ENCODE measurements around the gene HTR1D. TPM values are rescaled to one million over a fixed set of nuclear protein-coding genes. Genes with fewer than 3 reads are reported as not detected.

Gene HTR1D
- total RNA-seq, 5 donors from 2014 or later (not counting 1 experiment from before 2014, with no cell fraction given): not detected

DNA sequence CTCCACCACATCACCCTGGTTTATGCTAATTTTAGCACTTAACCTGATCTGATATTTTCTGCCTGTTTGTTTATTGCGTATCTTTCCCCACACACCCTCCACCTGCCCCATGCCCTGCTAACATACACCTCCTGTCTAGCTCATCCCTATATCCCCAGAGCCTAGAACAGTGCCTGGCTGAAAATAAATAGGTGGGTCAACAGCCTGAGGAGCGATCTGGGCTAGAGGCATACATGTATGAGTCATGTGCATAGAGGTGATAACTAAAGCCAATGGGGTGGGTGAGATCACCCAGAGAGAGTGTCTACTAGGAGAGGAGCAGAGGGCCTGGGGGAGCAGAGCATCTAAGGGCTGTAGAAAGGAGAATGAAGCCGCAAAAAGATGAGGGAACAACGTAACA lies 2.7 kb downstream of the HTR1D start:
- H3K4me3 Mint-ChIP-seq: peak overlapping the region in 1 of 3 donors; percentile 1
- WGBS (ENCODE audit: insufficient coverage): 100% methylated on average over 2 of the region's 4 CpGs
- peaks cover 6 to 17% (median 10%) of the 10 kb centered on the region in 3 donors for H3K4me1 Mint-ChIP-seq
- CTCF ChIA-PET: no interaction called here
- Histone ChIP-seq H3K4me1 (ENCODE audit: control insufficient read depth in 1 of 2, extremely low read depth in 1 of 2, insufficient read depth in 2 of 2, low read length in 2 of 2) (peaks cover 0 to 16% of the 10 kb centered on the region in 2 experiments), H3K9me3 (no peaks in the 10 kb centered on the region), H3K27ac (ENCODE audit: low read length) (no peak overlapping the region), H3K27me3 (replicated peaks in 1 of 2; ENCODE audit: control insufficient read depth in 2 of 2, extremely low read depth in 1 of 2, insufficient read depth in 2 of 2, low read length in 1 of 2) (peaks cover 6 to 69% of the 10 kb centered on the region in 2 experiments), H3K36me3 (ENCODE audit: control insufficient read depth in 2 of 2, extremely low read depth in 1 of 2, insufficient read depth in 1 of 2, low read length in 1 of 2) (no peaks in the 10 kb centered on the region), H3K4me3 (ENCODE audit: control insufficient read depth in 1 of 2, extremely low read depth in 1 of 2, low read length in 1 of 2) (no peak overlapping the region)
- no peak overlapping the region for H3K27ac Mint-ChIP-seq
- ATAC-seq (replicated peaks in 1 of 4) (no peak), DNase-seq (no peak)
- no peaks in the 10 kb centered on the region for H3K36me3 Mint-ChIP-seq
- no peaks in the 10 kb centered on the region for H3K9me3 Mint-ChIP-seq
- peaks cover 58 to 73% of the 10 kb centered on the region in 2 donors for H3K27me3 Mint-ChIP-seq
- POLR2A ChIA-PET: no interaction called here

DNA sequence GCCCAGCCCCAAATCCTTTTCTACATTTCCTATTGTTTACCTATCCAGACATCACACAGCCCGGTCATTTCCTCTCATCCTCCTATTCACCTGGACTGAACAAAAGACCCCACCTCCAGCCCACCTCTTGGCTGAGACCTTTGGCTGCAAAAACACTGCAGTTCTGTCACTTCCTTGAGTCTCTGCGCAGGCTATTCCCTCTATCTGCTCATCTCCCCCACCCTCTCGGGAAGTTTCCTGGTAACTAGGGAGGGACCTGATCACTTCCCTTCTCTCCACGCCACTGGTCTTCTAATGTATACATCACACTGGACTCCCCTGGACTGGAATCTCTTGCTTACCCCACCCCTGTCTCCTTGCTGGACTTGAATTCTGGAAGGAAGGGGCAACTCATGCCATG lies 5.3 kb downstream of the HTR1D start:
- Mint-ChIP-seq H3K27ac (no peak overlapping the region), H3K27me3 (peaks cover 46 to 51% of the 10 kb centered on the region in 2 donors), H3K4me1 (peaks cover 0 to 14% (median 6%) of the 10 kb centered on the region in 3 donors), H3K4me3 (no peak overlapping the region), H3K36me3 (no peaks in the 10 kb centered on the region), H3K9me3 (no peaks in the 10 kb centered on the region)
- CTCF ChIA-PET: no interaction called here
- Histone ChIP-seq H3K36me3 (ENCODE audit: control insufficient read depth in 2 of 2, extremely low read depth in 1 of 2, insufficient read depth in 1 of 2, low read length in 1 of 2) (no peaks in the 10 kb centered on the region), H3K4me3 (ENCODE audit: control insufficient read depth in 1 of 2, extremely low read depth in 1 of 2, low read length in 1 of 2) (no peak overlapping the region), H3K27ac (ENCODE audit: low read length) (no peak overlapping the region), H3K9me3 (no peaks in the 10 kb centered on the region), H3K27me3 (replicated peaks in 1 of 2; ENCODE audit: control insufficient read depth in 2 of 2, extremely low read depth in 1 of 2, insufficient read depth in 2 of 2, low read length in 1 of 2) (peaks cover 3 to 47% of the 10 kb centered on the region in 2 experiments), H3K4me1 (ENCODE audit: control insufficient read depth in 1 of 2, extremely low read depth in 1 of 2, insufficient read depth in 2 of 2, low read length in 2 of 2) (peaks cover 0 to 11% of the 10 kb centered on the region in 2 experiments)
- no peak for DNase-seq
- no peak for ATAC-seq (replicated peaks in 1 of 4)
- 63% methylated on average over 4 of the region's 4 CpGs for WGBS (ENCODE audit: insufficient coverage)
- POLR2A ChIA-PET: no interaction called here

DNA sequence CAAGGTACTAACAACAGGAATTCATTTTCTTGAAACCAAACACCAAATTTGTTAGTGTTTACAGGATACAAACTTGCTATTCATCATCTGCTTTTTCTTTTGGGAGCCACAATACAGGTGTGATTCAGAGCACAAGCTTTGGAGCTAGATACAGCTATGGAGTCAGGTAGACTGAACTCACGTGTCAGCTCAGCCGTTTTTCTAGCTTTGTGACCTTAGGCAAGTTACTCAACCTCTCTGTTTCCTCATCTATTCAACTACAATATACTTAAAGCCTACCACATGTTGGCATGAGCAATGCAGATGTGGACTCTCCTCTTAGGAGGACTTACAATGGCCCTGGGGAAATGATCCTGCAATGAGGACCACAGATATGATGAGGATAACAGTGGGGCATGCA lies 6.3 kb downstream of the HTR1D start:
- Histone ChIP-seq H3K27me3 (replicated peaks in 1 of 2; ENCODE audit: control insufficient read depth in 2 of 2, extremely low read depth in 1 of 2, insufficient read depth in 2 of 2, low read length in 1 of 2) (peaks cover 3 to 46% of the 10 kb centered on the region in 2 experiments), H3K4me3 (ENCODE audit: control insufficient read depth in 1 of 2, extremely low read depth in 1 of 2, low read length in 1 of 2) (no peak overlapping the region), H3K9me3 (no peaks in the 10 kb centered on the region), H3K4me1 (ENCODE audit: control insufficient read depth in 1 of 2, extremely low read depth in 1 of 2, insufficient read depth in 2 of 2, low read length in 2 of 2) (peaks cover 0 to 2% of the 10 kb centered on the region in 2 experiments), H3K27ac (ENCODE audit: low read length) (no peak overlapping the region), H3K36me3 (ENCODE audit: control insufficient read depth in 2 of 2, extremely low read depth in 1 of 2, insufficient read depth in 1 of 2, low read length in 1 of 2) (no peaks in the 10 kb centered on the region)
- Mint-ChIP-seq H3K27me3 (peaks cover 40 to 50% of the 10 kb centered on the region in 2 donors), H3K4me1 (peaks cover 0 to 8% (median 3%) of the 10 kb centered on the region in 3 donors), H3K4me3 (no peak overlapping the region), H3K36me3 (no peaks in the 10 kb centered on the region), H3K27ac (no peak overlapping the region), H3K9me3 (no peaks in the 10 kb centered on the region)
- ATAC-seq (replicated peaks in 1 of 4) (no peak), DNase-seq (no peak)
- ChIA-PET POLR2A (interaction anchor here in 1 of 2 donors (1.1 kb wide), 1 partner anchor 79 kb away, joined by 3 read pairs; no protein-coding TSS in a partner anchor), CTCF (interaction anchor here in 1 of 2 donors (1.0 kb wide), 1 partner anchor 112 kb away, joined by 3 read pairs; no protein-coding TSS in a partner anchor)
- WGBS (ENCODE audit: insufficient coverage): no CpG with 5 or more reads among the region's 2 CpGs

DNA sequence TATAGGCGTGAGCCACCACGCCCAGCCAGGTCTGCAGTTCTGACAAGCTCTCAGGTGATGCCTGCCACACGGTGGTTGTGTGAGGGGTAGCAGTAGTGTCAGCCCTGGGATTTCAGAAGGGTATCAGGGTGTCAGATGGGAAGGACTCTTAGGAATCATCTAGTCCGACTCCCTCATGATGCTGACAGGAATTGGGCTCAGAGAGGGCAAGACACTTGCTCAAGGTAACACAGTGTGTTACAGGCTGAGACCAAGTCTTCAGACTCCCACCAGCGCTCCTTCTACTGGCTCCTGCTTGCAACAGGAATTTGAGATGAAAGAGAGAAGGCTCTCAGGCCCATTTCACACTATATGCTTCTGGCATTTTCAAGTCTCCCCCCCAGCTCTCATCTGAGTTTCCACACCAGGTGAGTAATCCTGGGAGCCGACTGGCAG lies 6.9 kb downstream of the HTR1D start:
- ChIA-PET CTCF (interaction anchor here in 1 of 2 donors (1.0 kb wide), 1 partner anchor 111 kb away, joined by 3 read pairs; no protein-coding TSS in a partner anchor), POLR2A (interaction anchor here in 1 of 2 donors (1.1 kb wide), 1 partner anchor 80 kb away, joined by 3 read pairs; no protein-coding TSS in a partner anchor)
- Mint-ChIP-seq H3K27ac (no peak overlapping the region), H3K4me3 (no peak overlapping the region), H3K27me3 (peaks cover 37 to 47% of the 10 kb centered on the region in 2 donors), H3K36me3 (no peaks in the 10 kb centered on the region), H3K4me1 (peaks cover 0 to 8% (median 3%) of the 10 kb centered on the region in 3 donors), H3K9me3 (no peaks in the 10 kb centered on the region)
- 65% methylated on average over 5 of the region's 6 CpGs for whole genome bisulfite sequencing (ENCODE audit: insufficient coverage)
- Histone ChIP-seq H3K4me3 (ENCODE audit: control insufficient read depth in 1 of 2, extremely low read depth in 1 of 2, low read length in 1 of 2) (no peak overlapping the region), H3K4me1 (ENCODE audit: control insufficient read depth in 1 of 2, extremely low read depth in 1 of 2, insufficient read depth in 2 of 2, low read length in 2 of 2) (no peaks in the 10 kb centered on the region), H3K9me3 (no peaks in the 10 kb centered on the region), H3K27ac (ENCODE audit: low read length) (no peak overlapping the region), H3K36me3 (ENCODE audit: control insufficient read depth in 2 of 2, extremely low read depth in 1 of 2, insufficient read depth in 1 of 2, low read length in 1 of 2) (no peaks in the 10 kb centered on the region), H3K27me3 (replicated peaks in 1 of 2; ENCODE audit: control insufficient read depth in 2 of 2, extremely low read depth in 1 of 2, insufficient read depth in 2 of 2, low read length in 1 of 2) (peaks cover 3 to 40% of the 10 kb centered on the region in 2 experiments)
- no peak for ATAC-seq (replicated peaks in 1 of 4)
- DNase-seq: peak in 1 of 35 experiments; percentile 2

DNA sequence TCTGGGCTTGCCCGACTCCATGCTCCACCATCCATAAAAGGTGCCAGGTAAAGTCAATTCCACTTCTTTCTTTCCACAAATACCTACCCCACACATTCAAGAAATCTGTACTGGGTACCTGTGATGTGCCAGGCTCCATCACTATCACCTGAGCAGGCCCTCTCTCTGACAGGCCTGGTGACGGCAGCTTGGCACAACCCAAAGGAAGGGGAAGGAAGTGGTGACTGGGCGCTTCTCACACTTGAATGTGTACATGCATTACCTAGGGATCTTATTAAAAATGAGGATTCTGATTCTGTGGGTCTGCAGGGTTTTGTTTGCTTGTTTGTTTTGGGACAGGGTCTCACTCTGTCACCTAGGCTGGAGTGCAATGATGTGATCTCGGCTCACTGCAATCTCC lies 7.5 kb downstream of the HTR1D start:
- peak in 2 of 4 experiments; percentile 37 to 45 for ATAC-seq (replicated peaks in 1 of 4)
- Mint-ChIP-seq H3K36me3 (no peaks in the 10 kb centered on the region), H3K27ac (no peak overlapping the region), H3K4me3 (no peak overlapping the region), H3K9me3 (no peaks in the 10 kb centered on the region), H3K4me1 (peaks cover 0 to 8% (median 3%) of the 10 kb centered on the region in 3 donors), H3K27me3 (peaks cover 33 to 41% of the 10 kb centered on the region in 2 donors)
- no peak for DNase-seq
- no peak overlapping the region for H3K27ac ChIP-seq (ENCODE audit: low read length)
- no peaks in the 10 kb centered on the region for H3K36me3 ChIP-seq (ENCODE audit: control insufficient read depth in 2 of 2, extremely low read depth in 1 of 2, insufficient read depth in 1 of 2, low read length in 1 of 2)
- H3K4me1 ChIP-seq (ENCODE audit: control insufficient read depth in 1 of 2, extremely low read depth in 1 of 2, insufficient read depth in 2 of 2, low read length in 2 of 2): no peaks in the 10 kb centered on the region
- CTCF ChIA-PET: no interaction called here
- WGBS (ENCODE audit: insufficient coverage): 42% methylated on average over 3 of the region's 4 CpGs
- POLR2A ChIA-PET: no interaction called here
- H3K27me3 ChIP-seq (replicated peaks in 1 of 2; ENCODE audit: control insufficient read depth in 2 of 2, extremely low read depth in 1 of 2, insufficient read depth in 2 of 2, low read length in 1 of 2): peaks cover 3 to 34% of the 10 kb centered on the region in 2 experiments
- no peaks in the 10 kb centered on the region for H3K9me3 ChIP-seq
- H3K4me3 ChIP-seq (ENCODE audit: control insufficient read depth in 1 of 2, extremely low read depth in 1 of 2, low read length in 1 of 2): no peak overlapping the region

DNA sequence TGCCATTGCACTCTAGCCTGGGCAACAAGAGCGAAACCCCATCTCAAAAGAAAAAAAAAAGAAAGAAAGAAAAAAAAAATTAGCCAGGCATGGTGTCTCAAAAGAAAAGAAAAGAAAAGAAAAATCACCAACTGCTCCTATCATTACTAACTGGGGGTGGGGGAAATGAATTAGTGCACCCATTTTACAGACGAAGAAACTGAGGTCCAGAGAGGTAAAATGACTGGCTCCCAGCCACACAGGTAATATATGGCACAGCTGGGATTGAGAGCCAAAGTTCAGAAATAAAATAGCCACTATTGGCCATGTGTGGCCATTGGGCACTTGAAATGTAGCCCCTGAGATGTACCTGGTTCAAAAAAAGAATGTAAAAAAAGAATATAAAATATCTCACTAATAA lies 8.8 kb downstream of the HTR1D start:
- Histone ChIP-seq H3K27ac (ENCODE audit: low read length) (no peak overlapping the region), H3K27me3 (replicated peaks in 1 of 2; ENCODE audit: control insufficient read depth in 2 of 2, extremely low read depth in 1 of 2, insufficient read depth in 2 of 2, low read length in 1 of 2) (peaks cover 3 to 24% of the 10 kb centered on the region in 2 experiments), H3K4me1 (ENCODE audit: control insufficient read depth in 1 of 2, extremely low read depth in 1 of 2, insufficient read depth in 2 of 2, low read length in 2 of 2) (no peaks in the 10 kb centered on the region), H3K36me3 (ENCODE audit: control insufficient read depth in 2 of 2, extremely low read depth in 1 of 2, insufficient read depth in 1 of 2, low read length in 1 of 2) (no peaks in the 10 kb centered on the region), H3K9me3 (no peaks in the 10 kb centered on the region), H3K4me3 (ENCODE audit: control insufficient read depth in 1 of 2, extremely low read depth in 1 of 2, low read length in 1 of 2) (no peak overlapping the region)
- H3K9me3 Mint-ChIP-seq: no peaks in the 10 kb centered on the region
- ATAC-seq (replicated peaks in 1 of 4): no peak
- no peaks in the 10 kb centered on the region for H3K36me3 Mint-ChIP-seq
- no peak for DNase-seq
- peaks cover 29% of the 10 kb centered on the region in 2 donors for H3K27me3 Mint-ChIP-seq
- H3K27ac Mint-ChIP-seq: no peak overlapping the region
- WGBS (ENCODE audit: insufficient coverage): 80% methylated on average over 1 of the region's 2 CpGs
- no peak overlapping the region for H3K4me3 Mint-ChIP-seq
- peaks cover 0 to 8% (median 3%) of the 10 kb centered on the region in 3 donors for H3K4me1 Mint-ChIP-seq
- ChIA-PET CTCF (no interaction called here), POLR2A (no interaction called here)

All from T-cell (primary cell).